Gastrocnemius medialis (tissue), 4 donors: ENCODE data around the gene CHRM1. TPM values are rescaled to one million over a fixed set of nuclear protein-coding genes. Genes with fewer than 3 reads are reported as not detected.

Source experiments
- ATAC-seq, 2 donors: fragments of 150-250 bp; one replicate each; pipeline ENCODE4 v1.9.1; 2016
- DNase-seq, 2 donors: peaks; one replicate each; pipeline ENCODE4 v3.0.0-alpha.2; 2019
- H3K27ac ChIP-seq, 4 donors: fragments of 200-600 bp; sonication (generic); 1 replicate in 1 of 4; 2 replicates in 3 of 4; pipeline ENCODE4 v1.5.1; 2016 to 2018; ENCODE audit warnings: mild to moderate bottlenecking in 2 of 4, moderate library complexity in 1 of 4
- H3K27me3 ChIP-seq, 3 donors: fragments of 200-600 bp; sonication (generic) in 2 of 3; 1 replicate in 1 of 3; 2 replicates in 2 of 3; pipeline versions ENCODE4 v1.5.1 to v1.6.0; 2016 to 2019; ENCODE audit warnings: mild to moderate bottlenecking in 1 of 3, moderate library complexity in 1 of 3
- H3K36me3 ChIP-seq, 2 donors: fragments of 200-600 bp; sonication (generic) in 1 of 2; one replicate each; pipeline ENCODE4 v1.5.1; 2017 to 2018
- H3K4me1 ChIP-seq, 2 donors: fragments of 200-600 bp; sonication (generic) in 1 of 2; one replicate each; pipeline ENCODE4 v1.5.1; 2016 to 2017; ENCODE audit warnings: mild to moderate bottlenecking in 2 of 2
- H3K4me3 ChIP-seq, 4 donors: fragments of 200-600 bp; sonication (generic) in 3 of 4; 1 replicate in 1 of 4; 2 replicates in 3 of 4; pipeline ENCODE4 v1.5.1; 2016 to 2019; ENCODE audit warnings: mild to moderate bottlenecking in 2 of 4
- H3K9me3 ChIP-seq, 3 donors: fragments of 200-600 bp; sonication (generic) in 2 of 3; 1 replicate in 1 of 3; 2 replicates in 2 of 3; pipeline ENCODE4 v1.5.1; 2016 to 2019
- POLR2A ChIP-seq, 2 donors: fragments of 450-650 bp; IDR thresholded peaks; one replicate each; pipeline ENCODE4 v1.6.1; 2017; ENCODE audit warnings: antibody characterized with exemption in 2 of 2, mild to moderate bottlenecking in 2 of 2, moderate library complexity in 2 of 2
- in situ Hi-C, 4 donors: fragments of 200-750 bp; cut with MboI; loops; one replicate each; pipeline versions ENCODE4 v1.15.0 to v1.8.0; 2017; ENCODE audit warnings: low sequenced_read_pairs in 4 of 4
- intact Hi-C: fragments of 100-400 bp; cut with DNase I; formaldehyde crosslinking; loops from one replicate; pipeline ENCODE4 v1.15.1; 2023; ENCODE audit warnings: low total_unique reads
- total RNA-seq, 4 donors: library from RNA; depleted of rRNA; stranded (reverse); fragments of >200 nt; gene quantifications; one replicate each; pipeline versions ENCODE4 v1.1.0 to v1.2.3, GENCODE V29; 2016
- TF ChIP-seq, protein P1 (sequence below), 5 experiments: fragments of 450-650 bp in 3 of 5; fragments of 200-600 bp in 2 of 5; sonication (generic) in 2 of 5; IDR thresholded peaks in 4 of 5; conservative IDR thresholded peaks in 1 of 5; 1 replicate in 4 of 5; 2 replicates in 1 of 5; pipeline ENCODE4 v1.5.1; 2016 to 2019; ENCODE audit warnings: antibody characterized with exemption in 5 of 5, mild to moderate bottlenecking in 3 of 5, moderate library complexity in 3 of 5

Gene CHRM1
- total RNA-seq, 4 donors from 2014 or later = not detected

DNA sequence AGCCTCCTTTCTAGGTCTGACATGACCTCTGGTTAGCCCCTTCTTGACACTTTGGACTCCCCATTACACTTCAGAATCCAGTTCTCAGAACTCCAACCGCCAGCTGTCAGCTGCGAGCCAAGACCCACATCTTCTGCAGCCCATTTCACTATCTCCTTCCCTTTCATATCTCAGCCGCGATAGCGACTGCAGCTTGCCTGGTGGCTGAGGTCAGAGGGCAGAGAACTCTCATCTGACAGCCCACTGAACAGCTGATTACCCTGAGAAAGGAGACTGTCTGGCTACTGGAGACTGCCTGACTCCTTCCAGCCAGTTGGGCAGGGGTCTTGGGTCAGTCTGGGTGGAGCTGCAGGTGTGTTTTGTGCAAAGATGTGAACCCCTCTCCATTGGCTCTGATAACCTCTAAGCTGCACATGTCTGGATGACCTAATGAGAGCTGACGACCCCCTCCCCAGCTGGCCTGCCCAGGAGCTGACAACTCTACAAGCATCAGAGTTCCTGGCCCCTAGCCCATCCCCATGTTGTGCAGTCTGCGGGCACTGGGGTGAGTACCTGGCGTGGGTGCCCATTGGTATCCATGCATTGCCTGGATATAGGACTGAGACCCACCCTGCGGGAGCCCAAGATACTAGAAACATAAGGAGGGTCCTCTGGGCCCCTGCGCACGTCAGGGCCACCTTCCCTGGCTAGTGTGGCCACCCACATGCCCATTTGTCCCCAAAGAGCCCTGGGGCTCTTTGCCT lies 1.1 kb downstream of the CHRM1 start:
- Histone ChIP-seq H3K36me3 (no peaks in the 10 kb centered on the region), H3K9me3 (no peaks in the 10 kb centered on the region), H3K27me3 (peaks cover 20 to 37% (median 36%) of the 10 kb centered on the region in 3 donors), H3K27ac (no peak overlapping the region), H3K4me3 (no peak overlapping the region), H3K4me1 (peaks cover 7% of the 10 kb centered on the region in 2 donors)
- in situ Hi-C loops = no loop called here
- TF ChIP-seq, protein P1, sequence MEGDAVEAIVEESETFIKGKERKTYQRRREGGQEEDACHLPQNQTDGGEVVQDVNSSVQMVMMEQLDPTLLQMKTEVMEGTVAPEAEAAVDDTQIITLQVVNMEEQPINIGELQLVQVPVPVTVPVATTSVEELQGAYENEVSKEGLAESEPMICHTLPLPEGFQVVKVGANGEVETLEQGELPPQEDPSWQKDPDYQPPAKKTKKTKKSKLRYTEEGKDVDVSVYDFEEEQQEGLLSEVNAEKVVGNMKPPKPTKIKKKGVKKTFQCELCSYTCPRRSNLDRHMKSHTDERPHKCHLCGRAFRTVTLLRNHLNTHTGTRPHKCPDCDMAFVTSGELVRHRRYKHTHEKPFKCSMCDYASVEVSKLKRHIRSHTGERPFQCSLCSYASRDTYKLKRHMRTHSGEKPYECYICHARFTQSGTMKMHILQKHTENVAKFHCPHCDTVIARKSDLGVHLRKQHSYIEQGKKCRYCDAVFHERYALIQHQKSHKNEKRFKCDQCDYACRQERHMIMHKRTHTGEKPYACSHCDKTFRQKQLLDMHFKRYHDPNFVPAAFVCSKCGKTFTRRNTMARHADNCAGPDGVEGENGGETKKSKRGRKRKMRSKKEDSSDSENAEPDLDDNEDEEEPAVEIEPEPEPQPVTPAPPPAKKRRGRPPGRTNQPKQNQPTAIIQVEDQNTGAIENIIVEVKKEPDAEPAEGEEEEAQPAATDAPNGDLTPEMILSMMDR (IDR thresholded peaks at IDR 0.05 in 4 of 5, conservative IDR thresholded peaks at IDR 0.05 in 1 of 5) = no peak
- no peak for TF ChIP-seq POLR2A (IDR thresholded peaks at IDR 0.05)
- ATAC-seq = no peak
- intact Hi-C loops = no loop called here
- no peak for DNase-seq

DNA sequence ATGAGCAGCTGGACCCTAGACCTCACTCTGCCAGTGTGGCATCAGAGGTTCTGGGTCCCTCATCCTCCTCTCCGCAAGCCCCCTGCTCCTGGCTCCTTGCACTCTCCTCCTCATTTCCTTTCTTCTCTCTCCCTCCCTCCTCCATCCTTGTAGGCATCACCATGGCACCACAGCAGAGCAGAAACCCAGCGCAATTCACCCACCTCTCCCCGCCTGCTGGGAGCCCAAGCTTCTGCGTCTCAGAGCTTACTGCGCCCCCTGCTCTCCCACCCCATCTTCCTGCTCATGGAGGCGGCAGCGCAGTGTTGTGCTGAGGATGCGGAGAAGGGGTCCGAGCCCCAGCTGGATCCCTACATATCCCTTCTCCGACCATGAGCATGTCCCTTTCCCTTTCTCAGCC lies 1.7 kb downstream of the CHRM1 start:
- ATAC-seq = no peak
- no peaks in the 10 kb centered on the region for H3K9me3 ChIP-seq
- in situ Hi-C loops = no loop called here
- no peak overlapping the region for H3K4me3 ChIP-seq
- H3K36me3 ChIP-seq = no peaks in the 10 kb centered on the region
- TF ChIP-seq, protein P1 (IDR thresholded peaks at IDR 0.05 in 4 of 5, conservative IDR thresholded peaks at IDR 0.05 in 1 of 5) = no peak
- TF ChIP-seq POLR2A (IDR thresholded peaks at IDR 0.05) = no peak
- no peak overlapping the region for H3K27ac ChIP-seq
- intact Hi-C loops = no loop called here
- no peak for DNase-seq
- peaks cover 7% of the 10 kb centered on the region in 2 donors for H3K4me1 ChIP-seq
- peaks cover 18 to 31% (median 30%) of the 10 kb centered on the region in 3 donors for H3K27me3 ChIP-seq

DNA sequence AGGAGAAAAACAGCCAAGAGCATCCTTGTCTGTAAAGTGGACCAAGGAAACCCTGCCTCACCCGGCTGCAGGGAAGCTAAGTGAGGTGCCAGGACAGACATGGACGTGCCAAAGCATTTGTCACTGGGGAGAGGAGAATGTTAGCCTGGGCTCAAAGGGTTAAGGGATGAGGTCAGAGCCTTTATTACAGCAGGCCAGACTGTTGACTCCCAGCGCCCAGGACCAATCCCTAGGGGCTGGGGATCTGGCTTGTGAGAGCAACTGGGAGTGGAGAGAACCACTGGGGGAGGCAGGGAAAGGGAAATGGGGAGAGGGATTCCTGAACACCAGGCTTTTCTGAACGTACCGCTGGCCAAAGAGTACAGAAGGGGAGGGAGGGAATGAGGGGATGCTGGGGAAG lies 2.6 kb downstream of the CHRM1 start:
- Histone ChIP-seq H3K4me1 (peaks cover 2 to 3% of the 10 kb centered on the region in 2 donors), H3K9me3 (no peaks in the 10 kb centered on the region), H3K27me3 (peaks cover 13 to 22% (median 21%) of the 10 kb centered on the region in 3 donors), H3K27ac (no peak overlapping the region), H3K4me3 (no peak overlapping the region), H3K36me3 (no peaks in the 10 kb centered on the region)
- no peak for DNase-seq
- TF ChIP-seq, protein P1 (IDR thresholded peaks at IDR 0.05 in 4 of 5, conservative IDR thresholded peaks at IDR 0.05 in 1 of 5) = no peak
- TF ChIP-seq POLR2A (IDR thresholded peaks at IDR 0.05) = no peak
- intact Hi-C loops = no loop called here
- no peak for ATAC-seq
- in situ Hi-C loops = no loop called here

DNA sequence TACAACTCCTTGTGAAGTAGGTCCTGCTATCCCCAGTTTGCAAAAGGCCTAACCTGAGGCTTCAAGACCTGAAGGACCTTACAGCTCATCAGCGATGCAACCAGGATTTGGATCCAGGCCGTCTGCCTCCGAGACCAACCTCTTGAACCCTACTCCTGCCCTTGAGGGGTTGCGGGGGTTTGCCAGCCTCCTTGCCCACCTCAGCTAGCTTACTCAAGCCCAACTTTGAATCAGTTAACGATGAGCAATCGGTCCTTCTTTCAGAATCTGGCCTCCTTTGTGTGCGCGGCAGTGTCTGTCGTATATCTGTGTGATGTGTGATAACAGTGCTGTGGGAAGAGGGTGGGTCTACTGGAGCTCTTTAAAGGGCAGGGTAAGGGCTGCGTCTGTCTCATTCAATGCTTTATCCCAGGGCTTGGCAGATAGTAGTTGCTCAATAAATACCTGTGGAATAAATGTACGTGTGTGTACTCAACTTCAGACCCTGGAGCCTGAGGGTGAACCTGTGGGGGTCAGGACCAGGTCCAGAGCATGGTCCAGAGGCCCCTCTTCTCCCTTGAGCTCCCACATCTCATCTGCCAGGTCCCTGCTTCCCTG lies 3.2 kb downstream of the CHRM1 start:
- DNase-seq (no peak), ATAC-seq (no peak)
- Histone ChIP-seq H3K4me3 (no peak overlapping the region), H3K4me1 (no peaks in the 10 kb centered on the region), H3K27ac (no peak overlapping the region), H3K9me3 (no peaks in the 10 kb centered on the region), H3K36me3 (no peaks in the 10 kb centered on the region), H3K27me3 (peaks cover 9 to 17% (median 16%) of the 10 kb centered on the region in 3 donors)
- in situ Hi-C loops (no loop called here), intact Hi-C loops (no loop called here)
- TF ChIP-seq POLR2A (IDR thresholded peaks at IDR 0.05) = no peak
- TF ChIP-seq, protein P1 (IDR thresholded peaks at IDR 0.05 in 4 of 5, conservative IDR thresholded peaks at IDR 0.05 in 1 of 5) = no peak
